H9 (cell line): Measurements from ENCODE around the gene COL4A1. TPM values are rescaled to one million over a fixed set of nuclear protein-coding genes. Genes with fewer than 3 reads are reported as not detected.

ENCODE experiments used
- DNase-seq: peaks from one replicate; pipeline ENCODE4 v3.0.0-alpha.2; 2017
- H2AFZ ChIP-seq: one replicate; pipeline ENCODE4 v1.6.1; 2013; ENCODE audit warnings: mild to moderate bottlenecking, low read length, control low read depth, moderate library complexity
- H2AK5ac ChIP-seq: 2 replicates; pipeline ENCODE4 v1.6.1; 2013; ENCODE audit warnings: low read length, control low read depth, mixed read lengths; ENCODE audit not compliant: insufficient read length
- H2BK120ac ChIP-seq: one replicate; pipeline ENCODE4 v1.6.1; 2013; ENCODE audit warnings: low read depth, mild to moderate bottlenecking, low read length, control low read depth, inconsistent platforms; ENCODE audit not compliant: poor library complexity, severe bottlenecking
- H2BK12ac ChIP-seq: 2 replicates; pipeline ENCODE4 v1.6.1; 2013; ENCODE audit warnings: low read length, control low read depth, mixed read lengths, low read depth; ENCODE audit not compliant: insufficient read length
- H2BK15ac ChIP-seq: 2 replicates; pipeline ENCODE4 v1.6.1; 2013; ENCODE audit warnings: low read depth, low read length, control low read depth
- H2BK20ac ChIP-seq: one replicate; pipeline ENCODE4 v1.6.1; 2013; ENCODE audit warnings: low read depth, mild to moderate bottlenecking, low read length, control low read depth, inconsistent platforms; ENCODE audit not compliant: poor library complexity, severe bottlenecking
- H2BK5ac ChIP-seq: 2 replicates; pipeline ENCODE4 v1.6.1; 2013; ENCODE audit warnings: low read length, control low read depth, mixed read lengths; ENCODE audit not compliant: insufficient read length
- H3K14ac ChIP-seq: 2 replicates; pipeline ENCODE4 v1.6.1; 2013; ENCODE audit warnings: low read length, control low read depth; ENCODE audit not compliant: insufficient read depth
- H3K18ac ChIP-seq: 2 replicates; pipeline ENCODE4 v1.6.1; 2013; ENCODE audit warnings: low read depth, mild to moderate bottlenecking, mixed read lengths, low read length, control low read depth; ENCODE audit not compliant: insufficient read length
- H3K23ac ChIP-seq: 2 replicates; pipeline ENCODE4 v1.6.1; 2013; ENCODE audit warnings: low read length, control low read depth, mixed read lengths, low read depth; ENCODE audit not compliant: insufficient read length
- H3K23me2 ChIP-seq: 2 replicates; pipeline ENCODE4 v1.6.1; 2013; ENCODE audit warnings: low read depth, mild to moderate bottlenecking, mixed read lengths, low read length, control low read depth; ENCODE audit not compliant: insufficient read length, poor library complexity, severe bottlenecking
- H3K27ac ChIP-seq: 2 replicates; pipeline ENCODE4 v1.5.1; 2013; ENCODE audit warnings: low read length, control low read depth, mixed read lengths, low read depth; ENCODE audit not compliant: insufficient read length
- H3K27me3 ChIP-seq: 2 replicates; pipeline ENCODE4 v1.6.1; 2013; ENCODE audit warnings: low read length, control low read depth, inconsistent platforms; ENCODE audit not compliant: insufficient read depth
- H3K4ac ChIP-seq: 2 replicates; pipeline ENCODE4 v1.6.1; 2013; ENCODE audit warnings: low read depth, mild to moderate bottlenecking, control low read depth, inconsistent platforms, low read length, moderate library complexity
- H3K4me1 ChIP-seq: 2 replicates; pipeline ENCODE4 v1.6.1; 2013; ENCODE audit warnings: low read length, control low read depth, inconsistent platforms; ENCODE audit not compliant: insufficient read depth
- H3K4me2 ChIP-seq: 2 replicates; pipeline ENCODE4 v1.6.1; 2013; ENCODE audit warnings: low read length, control low read depth, mixed read lengths; ENCODE audit not compliant: insufficient read length, insufficient read depth
- H3K56ac ChIP-seq: 2 replicates; pipeline ENCODE4 v1.6.1; 2013; ENCODE audit warnings: low read depth, mild to moderate bottlenecking, mixed read lengths, low read length, control low read depth; ENCODE audit not compliant: insufficient read length
- H3K79me1 ChIP-seq: 2 replicates; pipeline ENCODE4 v1.6.1; 2013; ENCODE audit warnings: low read depth, mild to moderate bottlenecking, moderate library complexity, low read length, control low read depth, inconsistent platforms; ENCODE audit not compliant: insufficient read depth, poor library complexity, severe bottlenecking
- H3K79me2 ChIP-seq: 2 replicates; pipeline ENCODE4 v1.6.1; 2013; ENCODE audit warnings: low read length, control low read depth, inconsistent platforms; ENCODE audit not compliant: insufficient read depth
- H3K9ac ChIP-seq: 2 replicates; pipeline ENCODE4 v1.6.1; 2013; ENCODE audit warnings: low read length, control low read depth, mixed read lengths; ENCODE audit not compliant: insufficient read length; ENCODE audit errors: extremely low read depth
- H3K9me3 ChIP-seq: one replicate; pipeline ENCODE4 v1.6.1; 2013; ENCODE audit warnings: low read depth, low read length, inconsistent platforms; ENCODE audit not compliant: control insufficient read depth
- H3T11ph ChIP-seq: one replicate; pipeline ENCODE4 v1.6.1; 2013; ENCODE audit warnings: mild to moderate bottlenecking, low read length, control low read depth, inconsistent platforms
- H4K20me1 ChIP-seq: one replicate; pipeline ENCODE4 v1.6.1; 2013; ENCODE audit not compliant: control insufficient read depth, insufficient read length, insufficient read depth
- H4K5ac ChIP-seq: 2 replicates; pipeline ENCODE4 v1.6.1; 2013; ENCODE audit warnings: low read depth, mild to moderate bottlenecking, mixed read lengths, low read length, control low read depth; ENCODE audit not compliant: insufficient read length
- H4K8ac ChIP-seq: replicated peaks from 2 replicates; pipeline ENCODE4 v1.6.1; 2013; ENCODE audit warnings: low read length, control low read depth, mixed read lengths, low read depth; ENCODE audit not compliant: insufficient read length
- H4K91ac ChIP-seq: 2 replicates; pipeline ENCODE4 v1.6.1; 2013; ENCODE audit warnings: low read depth, mild to moderate bottlenecking, moderate library complexity, mixed read lengths, low read length, control low read depth; ENCODE audit not compliant: insufficient read length
- H3K27ac Mint-ChIP-seq, 3 experiments: 2 replicates in 2 of 3; 3 replicates in 1 of 3; pipeline ENCODE4 v1.8.0; 2020 to 2021; ENCODE audit warnings: mixed read lengths in 3 of 3, mild to moderate bottlenecking in 1 of 3, moderate library complexity in 1 of 3
- H3K27me3 Mint-ChIP-seq: 2 replicates; pipeline ENCODE4 v1.8.0; 2021; ENCODE audit warnings: low read depth, mild to moderate bottlenecking, moderate library complexity, mixed read lengths
- H3K36me3 Mint-ChIP-seq, 3 experiments: 2 replicates in 2 of 3; 3 replicates in 1 of 3; pipeline ENCODE4 v1.8.0; 2020 to 2021; ENCODE audit warnings: low read depth in 3 of 3, mixed read lengths in 3 of 3; ENCODE audit not compliant: insufficient read depth in 1 of 3
- H3K4me1 Mint-ChIP-seq, 2 experiments: 2 replicates each; pipeline ENCODE4 v1.8.0; 2020; ENCODE audit warnings: mixed read lengths in 2 of 2
- H3K4me3 Mint-ChIP-seq, 2 experiments: 2 replicates in 1 of 2; 3 replicates in 1 of 2; pipeline ENCODE4 v1.8.0; 2020 to 2021; ENCODE audit warnings: mild to moderate bottlenecking in 2 of 2, mixed read lengths in 2 of 2, moderate library complexity in 1 of 2
- H3K9me3 Mint-ChIP-seq, 2 experiments: 2 replicates in 1 of 2; 3 replicates in 1 of 2; pipeline ENCODE4 v1.8.0; 2020; ENCODE audit warnings: mild to moderate bottlenecking in 2 of 2, mixed read lengths in 2 of 2, moderate library complexity in 1 of 2
- WGBS: extraction: QIAGEN DNeasy Blood & Tissue Kit; methylation state at CpG from one replicate; pipeline ENCODE4 v1.1.7; 2013; ENCODE audit warnings: missing lambda C conversion rate, low lambda C conversion rate, mixed read lengths; ENCODE audit not compliant: insufficient read length; ENCODE audit errors: extremely low coverage; 5-methylcytosine and 5-hydroxymethylcytosine counted together
- total RNA-seq: library from RNA; stranded (reverse); gene quantifications from 2 replicates; pipeline ENCODE4 v1.2.1, GENCODE V29; 2021
- TF ChIP-seq, protein P1 (sequence below): fragments of 200-600 bp; sonication (generic); conservative IDR thresholded peaks from 3 replicates; pipeline ENCODE4 v1.8.0; 2021; ENCODE audit warnings: antibody characterized with exemption, mild to moderate bottlenecking

The COL4A1 gene
- total RNA-seq, 1 experiment from 2014 or later = 73.1 TPM

DNA sequence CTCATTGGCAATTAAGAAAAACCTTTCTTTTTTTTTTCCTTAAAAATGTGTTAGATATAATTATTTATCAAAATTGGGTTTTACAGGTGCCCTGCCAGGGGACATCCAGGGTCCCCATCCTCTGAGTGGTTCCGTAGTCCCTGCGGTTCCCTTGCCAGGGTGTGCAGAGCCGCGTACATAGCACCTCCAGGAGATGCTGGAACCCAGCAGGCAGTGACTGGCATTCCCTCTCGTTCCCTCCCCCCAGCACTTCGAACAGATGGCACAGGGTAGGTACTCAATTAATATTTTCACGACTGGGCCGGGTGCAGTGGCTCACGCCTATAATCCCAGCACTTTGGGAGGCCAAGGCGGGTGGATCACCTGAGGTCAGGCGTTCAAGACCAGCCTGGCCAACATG lies 82.0 kb downstream of the COL4A1 start:
- Histone ChIP-seq H3K18ac (no peak overlapping the region), H3K9me3 (no peaks in the 10 kb centered on the region), H3K14ac (no peak overlapping the region), H3K27me3 (no peaks in the 10 kb centered on the region), H2BK15ac (no peak overlapping the region), H3K9ac (no peak overlapping the region), H2BK12ac (no peak overlapping the region), H3K27ac (no peak overlapping the region), H3K79me2 (no peaks in the 10 kb centered on the region), H3K4me2 (no peak overlapping the region), H2BK20ac (no peak overlapping the region), H3K4me1 (no peaks in the 10 kb centered on the region; the same call in 1 of the 2 replicates), H3K56ac (no peak overlapping the region), H2AK5ac (no peak overlapping the region), H3K23ac (no peak overlapping the region), H2BK5ac (no peak overlapping the region), H3K79me1 (no peaks in the 10 kb centered on the region), H2AFZ (no peak overlapping the region), H4K91ac (no peak overlapping the region), H4K5ac (no peak overlapping the region), H3K4ac (no peak overlapping the region), H3T11ph (no peak overlapping the region), H4K20me1 (no peaks in the 10 kb centered on the region), H3K23me2 (no peaks in the 10 kb centered on the region), H2BK120ac (no peak overlapping the region), H4K8ac (no peak overlapping the region)
- H3K4me1 Mint-ChIP-seq = peaks cover 5 to 7% of the 10 kb centered on the region in 2 experiments; a peak in 3 of 4 replicates
- WGBS = no CpG with 5 or more reads among the region's 11 CpGs
- no peaks in the 10 kb centered on the region; a peak in 1 of 7 replicates for H3K36me3 Mint-ChIP-seq
- peak overlapping the region in 1 of 3 experiments; percentile 65; a peak in 1 of 7 replicates for H3K27ac Mint-ChIP-seq
- no peak for DNase-seq
- no peak overlapping the region for H3K4me3 Mint-ChIP-seq
- TF ChIP-seq, protein P1, sequence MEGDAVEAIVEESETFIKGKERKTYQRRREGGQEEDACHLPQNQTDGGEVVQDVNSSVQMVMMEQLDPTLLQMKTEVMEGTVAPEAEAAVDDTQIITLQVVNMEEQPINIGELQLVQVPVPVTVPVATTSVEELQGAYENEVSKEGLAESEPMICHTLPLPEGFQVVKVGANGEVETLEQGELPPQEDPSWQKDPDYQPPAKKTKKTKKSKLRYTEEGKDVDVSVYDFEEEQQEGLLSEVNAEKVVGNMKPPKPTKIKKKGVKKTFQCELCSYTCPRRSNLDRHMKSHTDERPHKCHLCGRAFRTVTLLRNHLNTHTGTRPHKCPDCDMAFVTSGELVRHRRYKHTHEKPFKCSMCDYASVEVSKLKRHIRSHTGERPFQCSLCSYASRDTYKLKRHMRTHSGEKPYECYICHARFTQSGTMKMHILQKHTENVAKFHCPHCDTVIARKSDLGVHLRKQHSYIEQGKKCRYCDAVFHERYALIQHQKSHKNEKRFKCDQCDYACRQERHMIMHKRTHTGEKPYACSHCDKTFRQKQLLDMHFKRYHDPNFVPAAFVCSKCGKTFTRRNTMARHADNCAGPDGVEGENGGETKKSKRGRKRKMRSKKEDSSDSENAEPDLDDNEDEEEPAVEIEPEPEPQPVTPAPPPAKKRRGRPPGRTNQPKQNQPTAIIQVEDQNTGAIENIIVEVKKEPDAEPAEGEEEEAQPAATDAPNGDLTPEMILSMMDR = no peak
- H3K9me3 Mint-ChIP-seq = no peaks in the 10 kb centered on the region
- no peaks in the 10 kb centered on the region for H3K27me3 Mint-ChIP-seq
